GM19467 (cell line): Measurements from ENCODE around the gene EZR.

Source experiments
- ATAC-seq: cut with Tn5 transposase; IDR thresholded peaks from one replicate; pipeline ENCODE4 v1.9.1; 2021; ENCODE audit warnings: mild to moderate bottlenecking, moderate library complexity; ENCODE audit not compliant: unreplicated experiment

The EZR gene

DNA sequence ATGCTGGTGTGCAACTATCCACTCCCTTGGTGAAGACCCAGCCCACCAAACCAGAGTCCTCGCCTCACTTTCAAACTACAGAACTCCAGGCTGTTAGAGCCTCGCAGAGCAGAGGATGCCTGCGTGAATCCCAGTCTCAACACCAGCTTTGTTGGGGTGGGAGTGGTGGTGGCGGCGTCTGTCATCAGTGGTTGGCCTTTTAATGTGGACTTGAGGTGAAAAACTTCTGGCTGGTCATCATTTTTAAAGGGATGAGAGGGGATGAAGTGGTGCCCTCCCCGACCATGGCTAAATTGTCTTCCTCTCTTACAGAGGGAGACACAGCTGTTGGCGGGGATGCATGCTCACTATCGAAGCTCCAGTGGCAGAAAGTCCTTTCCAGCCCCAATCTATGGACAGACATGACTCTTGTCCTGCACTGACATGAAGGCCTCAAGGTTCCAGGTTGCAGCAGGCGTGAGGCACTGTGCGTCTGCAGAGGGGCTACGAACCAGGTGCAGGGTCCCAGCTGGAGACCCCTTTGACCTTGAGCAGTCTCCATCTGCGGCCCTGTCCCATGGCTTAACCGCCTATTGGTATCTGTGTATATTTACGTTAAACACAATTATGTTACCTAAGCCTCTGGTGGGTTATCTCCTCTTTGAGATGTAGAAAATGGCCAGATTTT lies 54.9 kb downstream of the EZR start:
- no peak for ATAC-seq

GRCh38 chr6:158763434-158764182 lies 55.6 kb downstream of the EZR start:
- ATAC-seq = no peak

DNA sequence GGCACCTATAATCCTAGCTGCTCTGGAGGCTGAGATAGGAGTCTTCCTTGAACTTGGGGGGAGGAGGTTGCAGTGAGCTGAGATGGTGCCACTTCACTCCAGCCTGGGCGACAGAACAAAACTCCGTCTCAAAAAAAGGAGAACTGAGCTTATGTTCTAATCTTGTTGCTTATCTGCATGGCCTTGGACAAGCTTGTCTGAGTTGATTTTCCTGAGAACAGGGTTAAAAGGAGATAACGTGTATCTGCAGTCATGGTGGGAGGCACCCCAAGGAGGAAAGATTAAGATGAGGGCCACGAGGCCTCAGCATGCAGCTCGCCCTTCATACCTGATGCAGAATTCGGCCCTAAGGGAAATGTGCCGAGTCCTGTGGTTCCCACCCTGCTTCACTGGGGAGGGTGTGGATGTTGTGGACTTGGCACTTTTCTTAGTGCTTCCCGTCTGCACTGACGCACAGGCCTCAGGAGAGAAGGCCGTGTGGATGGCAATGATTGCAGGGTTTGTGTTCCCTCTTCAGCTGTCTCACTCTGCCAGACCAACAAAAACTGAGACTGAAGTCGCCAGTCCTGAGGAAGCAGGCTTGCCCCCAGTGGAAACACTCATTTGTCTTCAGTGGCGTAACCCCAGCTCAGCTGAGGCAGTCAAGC lies 56.3 kb downstream of the EZR start:
- no peak for ATAC-seq

DNA sequence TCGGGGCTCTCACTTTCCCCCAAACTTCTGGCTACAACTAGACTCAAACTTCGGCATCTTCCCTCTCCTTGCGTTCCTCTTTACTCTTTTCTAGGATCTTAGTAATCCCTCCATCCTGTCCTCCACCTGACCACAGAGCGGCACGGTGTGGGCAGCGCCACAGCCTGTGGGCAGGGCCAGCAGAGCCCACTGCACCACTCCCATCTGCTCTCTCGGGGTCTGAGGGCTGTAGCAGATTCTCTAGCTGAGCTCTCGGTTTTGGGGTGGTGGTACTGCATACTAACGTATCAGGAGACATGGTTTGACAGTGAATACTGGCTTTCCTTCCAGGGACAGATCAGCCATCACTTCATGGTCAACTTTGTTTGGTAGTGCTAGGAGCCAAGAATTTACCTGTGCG lies 57.4 kb downstream of the EZR start:
- no peak for ATAC-seq

- no peak for ATAC-seq
Observed at GRCh38 chr6:158760618-158761250, 58.4 kb downstream of the EZR start.

GRCh38 chr6:158759966-158760617 lies 59.1 kb downstream of the EZR start:
- ATAC-seq = no peak

DNA sequence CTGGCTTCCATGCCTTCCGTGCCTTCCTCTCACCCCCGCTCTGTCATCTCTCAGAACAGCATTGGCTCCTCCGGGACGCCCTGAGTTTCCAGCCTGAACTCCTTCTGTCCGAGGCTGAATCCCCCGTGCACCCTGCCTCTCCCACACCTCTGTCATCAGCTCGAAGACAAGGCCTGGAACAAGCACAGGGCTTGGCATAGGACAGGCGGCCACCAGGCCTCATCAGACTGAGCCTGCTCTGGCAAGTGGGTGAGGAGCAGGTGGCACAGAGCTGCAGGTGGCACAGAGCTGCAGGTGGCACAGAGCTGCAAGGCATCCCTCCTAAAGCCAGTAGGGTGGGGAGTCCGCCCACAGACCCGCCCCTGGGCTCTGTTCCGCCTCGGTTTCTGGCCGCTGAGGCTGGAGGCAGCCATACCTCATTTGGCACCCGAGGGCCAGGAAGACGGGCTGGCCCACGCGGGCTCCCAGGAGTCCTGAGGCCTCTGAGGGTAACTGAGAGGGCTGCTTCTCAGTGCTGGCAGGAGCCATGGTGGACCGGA lies 60.2 kb downstream of the EZR start:
- ATAC-seq = no peak

- no peak for ATAC-seq
Observed at GRCh38 chr6:158758451-158758860, 60.7 kb downstream of the EZR start.

DNA sequence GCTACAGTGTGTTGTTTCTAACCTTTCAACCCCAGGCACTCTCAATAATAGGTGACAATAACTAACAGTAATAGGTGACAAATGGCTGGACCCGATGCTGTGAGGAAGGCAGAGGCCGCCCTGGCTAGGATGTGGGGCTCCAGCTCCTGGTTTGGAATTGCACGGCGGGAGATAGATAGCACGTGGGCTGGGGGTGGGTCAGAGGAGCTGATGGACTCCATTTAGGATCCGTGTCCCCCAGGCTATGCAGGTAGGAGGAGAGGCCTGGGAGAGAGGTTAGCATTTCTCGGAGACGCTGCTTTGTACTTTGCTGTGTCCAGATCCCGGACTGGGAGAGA lies 61.4 kb downstream of the EZR start:
- no peak for ATAC-seq

GRCh38 chr6:158756977-158757752 lies 62.0 kb downstream of the EZR start:
- ATAC-seq = no peak

- no peak for ATAC-seq
Observed at GRCh38 chr6:158756126-158756525, 63.0 kb downstream of the EZR start.

DNA sequence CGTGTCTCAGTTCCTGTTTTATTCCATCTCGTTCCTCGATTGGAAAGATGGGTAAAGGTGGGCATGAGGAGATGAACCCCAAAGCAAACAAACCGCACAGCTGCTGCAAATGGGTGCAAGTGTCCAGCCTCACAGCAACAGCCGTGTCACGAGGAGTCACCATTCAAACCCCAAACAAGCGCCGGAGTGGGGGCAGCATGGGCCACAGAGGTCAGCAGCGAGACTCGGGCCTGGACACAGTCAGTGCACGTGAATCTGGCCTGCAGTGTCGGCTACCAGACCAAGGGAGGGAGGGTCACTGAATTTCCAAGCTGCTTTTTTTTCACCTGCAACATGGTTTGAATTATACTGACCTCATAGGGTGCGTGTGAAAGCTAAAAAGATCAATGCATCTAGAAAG lies 63.5 kb downstream of the EZR start:
- no peak for ATAC-seq

DNA sequence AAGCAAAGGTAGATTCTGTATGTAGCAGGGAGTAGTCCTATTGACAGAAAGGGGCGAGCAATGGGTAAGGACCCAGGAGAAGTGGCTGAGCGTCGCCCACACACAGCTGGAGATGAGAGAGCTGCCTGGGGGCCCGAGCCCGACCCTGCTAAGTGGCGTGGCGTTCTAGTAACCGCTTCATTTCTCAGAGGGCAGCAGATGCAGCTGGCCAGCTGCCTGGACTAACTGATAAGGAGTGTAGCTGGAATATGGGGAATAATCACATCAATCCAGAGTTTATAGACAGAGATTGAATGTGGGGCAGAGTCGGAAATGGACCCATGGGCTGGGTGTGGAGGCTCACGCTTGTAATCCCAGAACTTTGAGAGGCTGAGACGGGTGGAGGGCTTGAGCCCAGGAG lies 64.4 kb downstream of the EZR start:
- no peak for ATAC-seq

DNA sequence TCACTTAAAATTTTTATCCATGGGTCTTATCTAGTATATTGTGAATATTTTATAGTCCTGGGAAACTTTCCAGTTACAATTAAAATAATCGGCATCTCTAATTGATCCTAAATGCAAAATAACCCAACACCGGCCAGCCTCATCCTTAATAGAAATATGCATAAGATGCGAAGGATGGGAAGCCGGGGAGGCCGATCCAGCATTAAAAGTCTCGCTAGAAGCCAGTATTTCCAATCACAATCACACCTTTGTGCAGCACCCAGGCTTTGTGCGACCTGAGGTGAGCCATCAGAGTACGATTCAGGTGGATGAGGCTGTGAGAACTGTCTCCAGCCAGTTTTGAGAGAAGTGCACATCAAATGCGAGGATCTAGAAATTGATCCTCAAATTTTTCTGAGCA lies 65.4 kb downstream of the EZR start:
- no peak for ATAC-seq

DNA sequence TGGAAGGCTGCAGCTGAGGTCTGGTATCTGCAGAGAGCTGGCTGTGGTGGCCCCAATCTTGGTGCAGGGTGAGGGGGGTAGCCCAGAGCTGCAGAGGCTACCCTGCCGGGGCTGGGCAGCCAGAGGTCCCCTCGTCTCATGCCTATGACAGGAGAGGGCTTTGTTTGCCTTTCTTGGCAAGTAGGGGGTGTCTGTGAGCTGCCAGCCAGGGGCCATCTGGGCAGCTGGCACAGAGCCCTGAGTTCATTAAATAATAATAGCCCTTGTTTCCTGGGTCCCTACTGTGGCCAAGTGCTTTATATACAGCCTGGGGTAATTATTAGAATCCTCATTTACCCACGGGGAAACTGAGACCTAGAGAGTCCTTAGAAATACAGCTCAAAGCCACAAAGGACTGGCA lies 66.6 kb downstream of the EZR start:
- no peak for ATAC-seq

GRCh38 chr6:158751921-158752320 lies 67.2 kb downstream of the EZR start:
- ATAC-seq = no peak

DNA sequence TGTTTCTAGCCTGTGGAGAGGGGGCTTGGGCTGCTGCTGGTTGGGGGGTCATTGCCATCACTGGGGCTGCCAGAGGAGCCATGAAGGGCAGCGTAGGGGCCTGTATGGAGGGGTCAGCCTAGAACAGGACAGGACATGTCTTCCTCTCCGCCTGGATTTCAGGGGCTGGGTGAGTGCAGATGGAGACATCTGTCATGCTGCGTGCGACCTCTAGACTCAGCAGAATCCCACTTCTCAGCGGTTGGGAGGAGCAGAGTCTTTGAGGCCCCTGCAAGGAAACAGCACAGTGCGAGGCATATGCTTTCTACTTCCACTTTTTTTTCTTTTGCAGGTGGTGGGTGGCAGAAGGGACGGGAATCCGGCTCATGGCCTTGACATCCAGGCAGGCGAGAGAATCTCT lies 67.9 kb downstream of the EZR start:
- ATAC-seq = no peak

GRCh38 chr6:158744986-158745430 lies 74.2 kb downstream of the EZR start:
- ATAC-seq = no peak

- ATAC-seq = no peak
Observed at GRCh38 chr6:158743033-158743651, 76.0 kb downstream of the EZR start.

DNA sequence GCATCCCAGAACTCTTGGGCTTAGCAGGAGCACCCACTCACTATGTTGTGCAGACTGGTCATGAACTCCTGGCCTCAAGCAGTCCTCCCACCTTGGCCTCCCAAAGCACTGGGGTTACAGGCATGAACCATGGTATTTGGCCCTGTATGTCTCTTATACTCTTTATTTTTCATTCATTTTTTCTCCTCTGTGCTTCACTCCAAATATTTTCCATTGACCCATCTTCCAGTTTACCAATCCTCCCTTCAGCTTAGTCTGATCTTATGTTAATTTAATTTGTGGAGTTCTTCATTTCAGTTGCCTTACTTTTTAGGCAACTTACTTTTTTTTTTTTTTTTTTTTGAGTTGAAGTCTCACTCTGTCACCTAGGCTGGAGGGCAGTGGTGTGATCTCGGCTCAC lies 79.5 kb downstream of the EZR start:
- ATAC-seq = no peak
